Tibial nerve (tissue), 4 donors: Measurements from ENCODE around the gene TEAD3. TPM values are rescaled to one million over a fixed set of nuclear protein-coding genes. Genes with fewer than 3 reads are reported as not detected.
"Not testable (repeated sequence)": the region's sequence is repeated elsewhere in the genome, so short reads cannot be mapped to it uniquely, and the experiment has no call there.

Source experiments
- DNase-seq, 2 donors: peaks; one replicate each; pipeline ENCODE4 v3.0.0-alpha.2; 2019; ENCODE audit warnings: low spot score in 2 of 2
- H3K27ac ChIP-seq, 4 donors: fragments of 200-600 bp; sonication (generic) in 3 of 4; one replicate each; pipeline ENCODE4 v1.5.1; 2017 to 2019; ENCODE audit warnings: mild to moderate bottlenecking in 1 of 4
- H3K27me3 ChIP-seq, 2 donors: fragments of 200-600 bp; sonication (generic) in 1 of 2; one replicate each; pipeline versions ENCODE4 v1.5.1 to v1.6.0; 2017 to 2019
- H3K36me3 ChIP-seq, 3 donors: fragments of 200-600 bp; sonication (generic); one replicate each; pipeline ENCODE4 v1.5.1; 2018 to 2019
- H3K4me1 ChIP-seq, 4 donors: fragments of 200-600 bp; sonication (generic) in 3 of 4; one replicate each; pipeline ENCODE4 v1.5.1; 2017 to 2019
- H3K4me3 ChIP-seq, 4 donors: fragments of 200-600 bp; sonication (generic) in 3 of 4; one replicate each; pipeline ENCODE4 v1.5.1; 2017 to 2019; ENCODE audit warnings: mild to moderate bottlenecking in 1 of 4, moderate library complexity in 1 of 4
- H3K9me3 ChIP-seq, 4 donors: fragments of 200-600 bp; sonication (generic) in 3 of 4; one replicate each; pipeline ENCODE4 v1.5.1; 2017 to 2019
- CTCF ChIP-seq, 5 experiments: fragments of 200-600 bp in 3 of 5; fragments of 450-650 bp in 2 of 5; sonication (generic) in 3 of 5; IDR thresholded peaks; one replicate each; pipeline ENCODE4 v1.5.1; 2016 to 2019; ENCODE audit warnings: antibody characterized with exemption in 5 of 5, mild to moderate bottlenecking in 3 of 5, moderate library complexity in 2 of 5
- EP300 ChIP-seq, 2 donors: sonication (generic); formaldehyde crosslinking; IDR thresholded peaks; one replicate each; pipeline ENCODE4 v1.6.1; 2017; ENCODE audit warnings: antibody characterized with exemption in 2 of 2, mild to moderate bottlenecking in 1 of 2
- POLR2A ChIP-seq, 2 donors: fragments of 450-650 bp; IDR thresholded peaks; one replicate each; pipeline ENCODE4 v1.6.1; 2017; ENCODE audit warnings: antibody characterized with exemption in 2 of 2, mild to moderate bottlenecking in 2 of 2, moderate library complexity in 2 of 2
- WGBS, 2 donors: methylation state at CpG; one replicate each; pipeline ENCODE4 v1.1.5; 2018; 5-methylcytosine and 5-hydroxymethylcytosine counted together
- total RNA-seq, 4 donors: library from RNA; depleted of rRNA; stranded (reverse); fragments of >200 nt; gene quantifications; one replicate each; pipeline ENCODE4 v1.1.0, GENCODE V29; 2016

The TEAD3 gene
- total RNA-seq, 4 donors from 2014 or later: 9.8 to 20.1 (median 13.6) TPM

GRCh38 chr6:35439308-35439707, 57.6 kb downstream of the TEAD3 start:
- Histone ChIP-seq H3K4me3 (no peak overlapping the region), H3K9me3 (no peaks in the 10 kb centered on the region), H3K36me3 (no peaks in the 10 kb centered on the region), H3K27me3 (no peaks in the 10 kb centered on the region), H3K27ac (no peak overlapping the region), H3K4me1 (no peaks in the 10 kb centered on the region)
- 35 to 40% methylated on average over 3 of the region's 3 CpGs for WGBS, 2 donors
- DNase-seq: no peak
- TF ChIP-seq POLR2A (IDR thresholded peaks at IDR 0.05) (no peak), EP300 (IDR thresholded peaks at IDR 0.05) (no peak)

- H3K4me1 ChIP-seq, H3K36me3 ChIP-seq, H3K4me3 ChIP-seq, H3K27me3 ChIP-seq, DNase-seq, H3K9me3 ChIP-seq, H3K27ac ChIP-seq: not testable (repeated sequence)
- 92 to 96% methylated on average over 7 of the region's 7 CpGs for WGBS, 2 donors
Measured at GRCh38 chr6:35438378-35439065, 58.4 kb downstream of the TEAD3 start.

GRCh38 chr6:35436071-35436857, 60.6 kb downstream of the TEAD3 start:
- Histone ChIP-seq H3K4me1 (no peaks in the 10 kb centered on the region), H3K36me3 (no peaks in the 10 kb centered on the region), H3K9me3 (no peaks in the 10 kb centered on the region), H3K27me3 (no peaks in the 10 kb centered on the region), H3K27ac (no peak overlapping the region), H3K4me3 (no peak overlapping the region)
- no peak for DNase-seq
- TF ChIP-seq POLR2A (IDR thresholded peaks at IDR 0.05) (no peak), EP300 (IDR thresholded peaks at IDR 0.05) (no peak), CTCF (IDR thresholded peaks at IDR 0.05) (no peak)
- 73 to 80% methylated on average over 6 to 8 of the region's 8 CpGs for WGBS, 2 donors

- H3K36me3 ChIP-seq: no peaks in the 10 kb centered on the region
- no peak overlapping the region for H3K27ac ChIP-seq
- 70 to 81% methylated on average over 16 of the region's 16 CpGs for WGBS, 2 donors
- no peak for TF ChIP-seq EP300 (IDR thresholded peaks at IDR 0.05)
- TF ChIP-seq CTCF (IDR thresholded peaks at IDR 0.05): no peak
- no peak for TF ChIP-seq POLR2A (IDR thresholded peaks at IDR 0.05)
- no peaks in the 10 kb centered on the region for H3K27me3 ChIP-seq
- H3K9me3 ChIP-seq: peaks cover 0 to 2% (median 0%) of the 10 kb centered on the region in 4 donors
- no peak overlapping the region for H3K4me3 ChIP-seq
- DNase-seq: no peak
- no peaks in the 10 kb centered on the region for H3K4me1 ChIP-seq
Measured at GRCh38 chr6:35435074-35435837, 61.6 kb downstream of the TEAD3 start.

GRCh38 chr6:35432702-35433101, 64.2 kb downstream of the TEAD3 start:
- peaks cover 0 to 15% (median 0%) of the 10 kb centered on the region in 3 donors for H3K36me3 ChIP-seq
- H3K4me3 ChIP-seq, H3K27me3 ChIP-seq, H3K4me1 ChIP-seq, H3K27ac ChIP-seq, DNase-seq: not testable (repeated sequence)
- 67 to 69% methylated on average over 3 of the region's 3 CpGs for WGBS, 2 donors
- H3K9me3 ChIP-seq: peaks cover 0 to 24% (median 3%) of the 10 kb centered on the region in 4 donors

GRCh38 chr6:35432291-35432690, 64.6 kb downstream of the TEAD3 start:
- no peak for DNase-seq
- Histone ChIP-seq H3K27me3 (no peaks in the 10 kb centered on the region), H3K4me1 (no peaks in the 10 kb centered on the region), H3K27ac (no peak overlapping the region), H3K36me3 (peaks cover 0 to 19% (median 0%) of the 10 kb centered on the region in 3 donors), H3K9me3 (peaks cover 0 to 24% (median 3%) of the 10 kb centered on the region in 4 donors), H3K4me3 (no peak overlapping the region)
- 45 to 53% methylated on average over 4 of the region's 4 CpGs for WGBS, 2 donors
- TF ChIP-seq CTCF (IDR thresholded peaks at IDR 0.05) (no peak), EP300 (IDR thresholded peaks at IDR 0.05) (no peak), POLR2A (IDR thresholded peaks at IDR 0.05) (no peak)
